Measurements from ENCODE around the gene INPP4A. TPM values are rescaled to one million over a fixed set of nuclear protein-coding genes. Genes with fewer than 3 reads are reported as not detected.

INPP4A gene
- polyA plus RNA-seq, 1 donor, result 12.5 TPM

DNA sequence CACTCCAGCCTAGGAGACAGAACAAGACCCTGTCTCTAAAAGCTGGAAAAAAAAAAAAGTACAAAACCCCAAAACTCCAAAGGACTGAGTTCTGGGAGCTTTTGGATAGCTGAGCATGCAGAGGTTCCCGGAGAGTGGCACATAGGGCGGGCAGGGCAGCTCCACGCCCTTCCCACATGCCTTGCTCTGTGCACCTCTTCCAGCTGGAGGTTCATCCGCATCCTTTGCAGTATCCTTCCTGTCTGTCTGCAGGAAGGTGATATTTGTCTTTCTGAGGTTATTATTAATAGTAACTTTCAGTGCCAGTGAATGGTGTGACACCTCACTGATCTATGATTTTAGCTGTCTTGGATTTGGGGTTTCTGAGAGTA, 70.2 kb downstream of the INPP4A start:
- no peak for DNase-seq

DNA sequence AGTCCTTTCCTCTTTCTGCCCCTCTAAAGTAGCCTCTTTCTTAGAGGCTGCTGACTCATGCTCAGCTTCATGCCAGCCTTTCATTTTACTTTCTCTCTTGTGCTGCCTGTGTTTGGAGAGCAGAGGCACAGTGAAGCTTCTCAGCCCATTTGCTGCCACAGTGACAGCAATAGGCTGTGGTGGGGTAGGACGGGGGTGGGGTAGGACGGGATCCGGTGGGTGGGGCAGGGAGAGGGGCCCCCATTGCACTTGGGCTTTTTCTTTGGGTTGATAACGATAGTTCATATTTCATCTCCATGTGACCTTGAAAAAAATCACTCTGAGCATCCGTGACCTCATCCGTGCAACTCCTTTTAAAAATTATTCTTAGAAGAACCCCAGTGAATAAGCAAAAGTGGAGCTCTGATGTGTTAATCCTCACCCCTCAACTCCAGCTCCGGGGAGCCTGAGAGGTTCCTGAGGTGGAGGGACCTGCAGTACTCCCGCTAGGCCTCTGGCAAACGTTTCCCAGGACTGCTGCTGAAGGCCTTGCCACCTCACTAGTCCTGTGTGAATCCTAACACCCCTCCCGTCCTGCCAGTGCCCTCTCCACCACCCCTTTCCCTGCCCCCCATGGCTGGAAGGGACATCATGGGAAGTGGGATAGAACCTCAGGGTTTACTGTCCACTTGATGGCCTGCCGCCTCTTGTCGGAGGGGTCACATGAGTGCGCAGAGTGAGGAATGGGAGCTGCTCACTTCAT, 70.8 kb downstream of the INPP4A start:
- DNase-seq, result no peak

DNA sequence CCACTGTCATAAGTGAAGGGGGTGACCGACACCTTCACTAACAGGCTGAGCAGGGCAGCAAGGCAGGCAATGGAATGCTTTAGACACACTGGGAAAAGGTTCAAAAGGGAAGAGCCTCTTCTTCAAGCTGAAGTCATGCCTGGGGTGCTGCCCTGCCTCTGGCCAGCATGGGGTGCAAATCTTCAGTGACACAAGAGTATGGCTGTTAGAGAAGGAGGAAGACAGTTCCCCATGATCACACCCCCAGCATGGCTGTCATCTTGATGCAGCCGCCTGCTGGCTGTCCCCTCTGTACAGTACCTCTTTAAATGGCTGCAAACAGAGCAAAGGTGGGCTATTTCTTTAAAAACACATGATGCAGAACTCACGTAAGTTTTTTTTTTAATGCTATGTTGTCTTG, 71.9 kb downstream of the INPP4A start:
- no peak for DNase-seq

DNA sequence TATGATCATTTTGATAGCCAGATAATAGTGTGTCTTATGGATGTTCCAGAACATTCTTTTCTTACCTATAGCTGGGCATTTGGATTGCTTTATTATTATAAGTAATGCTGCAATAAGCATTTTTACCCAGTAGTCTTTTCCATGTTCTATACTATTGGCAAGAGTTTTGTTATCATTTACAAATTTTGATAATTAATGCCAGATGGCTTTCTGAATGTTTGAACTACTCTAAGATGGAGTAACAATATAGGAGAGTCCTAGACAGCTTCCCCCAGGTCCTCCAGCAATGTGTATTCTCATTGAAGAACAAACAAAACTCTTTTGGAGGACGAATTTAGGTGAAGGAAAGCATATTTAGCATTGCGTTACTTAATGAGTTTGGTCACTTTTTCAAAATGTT, 73.0 kb downstream of the INPP4A start:
- DNase-seq, result no peak

DNA sequence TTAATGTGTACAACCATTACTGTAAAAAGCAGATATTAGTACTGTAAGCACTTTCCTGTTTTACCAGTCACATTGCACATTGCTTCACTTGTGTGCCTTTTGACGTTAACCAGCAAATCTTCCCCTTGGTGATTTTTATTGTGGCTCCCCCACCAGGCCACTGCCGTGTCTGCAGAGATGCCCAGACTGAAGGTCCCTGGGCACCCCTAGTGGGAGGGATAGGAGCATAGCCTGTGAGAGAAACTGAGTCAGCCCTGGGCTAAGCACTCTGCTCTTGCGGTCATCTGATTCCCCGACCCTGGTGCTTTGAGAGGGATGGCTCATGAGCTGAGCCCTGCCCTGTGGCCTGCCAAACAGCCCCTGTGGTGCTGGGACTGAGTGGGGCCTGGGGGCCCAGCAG, 73.4 kb downstream of the INPP4A start:
- DNase-seq, result no peak

DNA sequence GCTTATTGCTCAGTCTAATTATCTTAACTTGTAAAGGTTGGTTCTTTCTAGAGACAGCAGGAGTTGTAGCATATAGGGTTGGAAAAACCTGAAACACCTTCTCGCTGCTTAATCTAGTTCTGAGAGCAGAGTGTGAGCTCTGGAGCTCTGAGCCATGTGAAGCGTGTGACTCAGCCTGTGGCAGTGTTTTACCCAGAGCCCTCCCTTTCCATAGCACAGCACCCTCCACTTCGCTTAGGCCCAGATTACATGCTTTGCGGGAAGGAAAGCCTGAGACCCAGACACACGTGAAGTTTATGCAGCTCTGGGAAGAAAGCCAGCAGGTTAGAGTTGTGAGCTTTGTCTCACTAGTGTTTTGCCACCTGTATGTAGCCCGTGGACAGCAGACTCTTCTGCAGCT, 74.5 kb downstream of the INPP4A start:
- no peak for DNase-seq

DNA sequence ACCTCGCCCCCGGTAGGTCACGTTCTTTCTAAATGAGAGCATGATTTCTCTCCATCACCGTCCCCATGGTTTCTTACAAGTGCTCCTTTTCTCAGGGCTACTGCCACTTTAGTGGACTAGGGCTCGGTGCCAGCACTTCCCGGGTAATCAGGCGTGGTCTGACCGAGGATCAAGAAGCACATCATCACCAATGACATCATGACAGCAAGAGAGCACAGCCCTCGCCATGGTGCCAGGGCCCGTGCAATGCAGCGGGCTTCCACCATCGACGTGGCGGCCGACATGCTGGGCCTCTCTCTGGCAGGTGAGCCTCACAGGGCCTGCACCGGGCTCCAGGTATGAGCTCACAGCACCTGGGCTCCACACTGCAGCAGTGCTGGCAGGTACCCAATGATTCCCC, 75.2 kb downstream of the INPP4A start:
- no peak for DNase-seq

DNA sequence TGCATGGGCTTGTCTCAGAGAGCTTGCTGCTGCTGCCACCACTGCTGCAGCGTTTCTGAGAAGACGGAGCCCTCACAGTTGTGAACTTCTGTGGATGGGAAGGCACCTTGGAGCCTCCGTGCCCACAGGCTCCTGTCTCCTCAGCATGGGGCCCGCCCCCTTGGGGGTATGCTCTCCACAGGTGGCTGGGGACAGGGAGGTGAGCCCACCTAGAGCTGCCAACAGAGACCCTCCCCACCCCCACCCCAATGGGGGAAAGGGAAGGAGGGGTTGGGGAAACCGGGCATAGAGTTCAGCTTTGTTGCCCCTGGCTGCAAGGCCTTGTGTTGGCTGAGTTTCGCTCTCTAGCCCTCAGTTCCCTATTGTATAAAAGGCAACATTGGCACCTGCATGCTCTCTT, 76.1 kb downstream of the INPP4A start:
- no peak for DNase-seq

DNA sequence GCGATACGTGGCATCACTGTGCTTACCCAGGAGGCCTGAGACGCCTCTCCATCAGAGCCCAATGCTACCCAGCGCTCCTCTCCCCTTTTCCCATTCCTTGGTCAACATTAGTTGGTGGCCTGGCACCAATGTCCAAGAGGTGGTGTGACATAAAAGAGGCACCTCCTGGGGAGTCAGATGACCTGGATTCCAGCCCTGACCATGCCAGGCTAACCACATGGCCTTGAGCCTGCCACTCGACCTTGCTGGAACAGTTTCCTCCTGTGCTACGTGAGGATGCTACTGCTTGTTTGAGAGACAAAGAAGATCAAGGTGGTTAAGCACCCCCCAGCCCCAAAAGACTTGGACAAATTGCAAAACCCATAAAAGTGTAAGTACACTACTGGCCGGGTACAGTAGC, 76.6 kb downstream of the INPP4A start:
- DNase-seq, result no peak

DNA sequence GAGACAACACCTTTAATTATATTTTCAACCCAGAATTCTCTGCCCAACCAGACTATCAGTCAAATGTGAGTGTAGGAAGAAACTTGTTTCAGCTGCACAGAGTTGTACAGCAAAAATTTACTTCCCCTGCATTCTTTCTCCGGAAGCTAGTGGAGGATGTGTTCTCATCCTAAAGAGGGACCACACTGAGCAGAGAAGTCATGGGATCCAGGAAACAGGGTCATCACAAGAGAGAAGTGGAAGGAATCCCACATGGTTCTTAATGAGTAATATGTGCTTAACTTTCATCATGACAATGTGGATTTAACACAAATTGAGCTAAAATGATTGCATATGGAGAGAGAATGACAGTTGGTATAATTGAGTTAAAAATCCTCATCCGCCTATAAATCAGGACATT, 78.2 kb downstream of the INPP4A start:
- no peak for DNase-seq

DNA sequence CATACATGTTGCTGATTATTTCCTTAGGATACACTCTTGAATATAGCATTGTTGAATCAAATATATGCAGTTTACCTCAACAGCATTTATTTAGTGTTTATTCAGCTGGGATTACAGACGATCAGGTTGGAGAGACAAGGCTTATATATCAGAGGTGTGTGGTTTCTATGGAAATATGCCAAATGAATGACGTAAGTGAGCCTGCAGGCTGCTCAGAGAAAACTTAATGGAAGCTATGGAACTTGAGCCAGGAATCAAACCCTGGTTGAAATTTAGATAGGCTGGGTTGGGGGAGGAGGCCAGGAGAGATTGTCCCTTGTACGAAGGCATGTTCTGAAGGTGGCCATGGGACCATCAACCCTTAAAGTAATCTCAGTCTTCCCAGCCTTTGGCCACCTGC, 79.5 kb downstream of the INPP4A start:
- no peak for DNase-seq

DNA sequence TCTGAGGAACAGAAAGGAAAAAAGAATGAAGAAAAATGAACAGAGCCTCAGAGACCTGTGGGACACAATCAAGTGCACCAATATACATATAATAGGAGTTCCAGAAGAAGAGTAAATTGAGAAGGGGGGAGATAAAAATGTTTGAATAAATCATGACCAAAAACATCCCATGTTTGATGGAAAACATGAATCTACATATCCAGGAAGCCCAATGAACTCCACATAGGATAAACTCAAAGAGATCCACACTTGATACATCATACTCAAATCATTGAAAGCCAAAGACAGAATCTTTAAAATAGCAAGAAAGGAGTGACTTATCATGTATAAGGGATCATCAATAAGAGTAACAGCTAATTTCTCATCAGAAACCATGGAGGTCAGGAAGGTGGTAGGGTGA, 83.7 kb downstream of the INPP4A start:
- DNase-seq, result no peak

DNA sequence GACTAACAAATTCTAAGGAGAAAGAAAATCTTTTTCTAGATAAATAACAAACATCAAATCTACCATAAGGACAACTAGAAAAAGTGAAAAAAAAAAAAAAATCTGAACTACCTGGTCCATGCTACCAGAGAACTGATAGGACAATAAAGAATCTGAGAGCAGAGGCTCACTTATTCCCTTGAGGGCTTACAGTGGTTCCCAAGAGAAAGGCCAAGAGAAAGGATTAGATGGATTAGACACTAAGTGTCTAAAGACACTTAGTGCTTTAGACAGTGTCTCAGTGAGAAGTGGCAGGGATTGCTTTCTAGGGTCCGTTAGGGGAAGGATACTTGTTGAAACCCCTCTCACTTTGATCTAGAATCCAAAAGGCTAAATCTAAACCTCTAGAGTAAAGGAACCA, 85.5 kb downstream of the INPP4A start:
- DNase-seq, result no peak

DNA sequence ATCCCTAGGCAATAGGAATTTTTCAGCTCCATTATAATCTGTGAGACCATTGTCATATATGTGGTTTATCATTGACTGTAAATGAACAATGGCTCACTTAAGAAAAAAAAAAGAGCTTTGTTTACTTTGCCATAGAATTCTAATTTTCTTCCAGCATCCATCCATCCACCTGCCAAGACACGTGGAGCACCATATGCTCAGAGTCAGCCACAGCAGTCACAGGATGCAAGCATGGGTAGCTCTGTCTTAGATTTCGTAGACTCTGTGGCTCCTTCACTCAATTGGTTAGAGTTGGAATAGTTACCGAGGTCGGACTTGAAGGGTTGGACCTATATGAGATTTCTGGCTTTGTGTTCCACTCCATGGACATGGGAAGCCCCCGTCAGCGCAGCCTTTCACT, 88.1 kb downstream of the INPP4A start:
- no peak for DNase-seq

DNA sequence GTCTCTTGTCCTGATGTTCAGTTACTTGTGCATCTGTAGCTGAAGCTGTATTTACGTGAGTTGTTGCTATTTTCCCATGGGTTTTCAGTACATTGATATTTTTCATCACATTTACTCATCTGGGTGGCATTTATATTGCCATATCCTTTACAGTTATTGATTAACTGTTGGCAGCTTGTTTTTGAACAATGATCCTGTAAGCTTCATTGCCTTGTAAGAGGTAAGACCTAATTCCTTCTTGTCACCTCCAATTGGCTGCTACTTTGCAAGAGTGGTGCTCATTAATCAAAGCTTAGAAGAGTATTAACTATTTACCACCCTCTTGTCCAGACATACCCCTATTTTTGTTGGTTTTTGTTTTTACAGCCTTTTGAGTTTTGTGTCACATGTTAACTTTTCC, 88.9 kb downstream of the INPP4A start:
- DNase-seq, result no peak

DNA sequence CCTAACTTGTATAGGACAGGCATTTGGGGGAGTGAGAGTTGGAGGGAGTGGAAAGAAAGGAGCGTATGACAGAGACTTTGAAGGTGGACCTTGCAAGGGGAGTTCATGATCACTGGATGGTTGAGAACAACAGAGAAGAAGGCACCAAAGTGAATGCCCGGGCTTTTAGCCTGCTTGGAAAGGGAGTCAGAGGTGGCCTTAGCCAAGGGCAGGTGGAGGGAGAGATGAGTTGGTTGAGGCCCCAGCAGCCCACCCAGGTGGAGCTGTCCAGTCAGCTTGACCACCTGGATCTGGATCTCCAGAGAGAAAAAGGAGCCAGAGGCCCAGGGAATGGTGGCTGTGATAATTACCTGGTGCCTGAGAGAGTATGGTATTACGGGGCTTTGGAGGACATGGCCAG, 90.1 kb downstream of the INPP4A start:
- DNase-seq, result no peak

DNA sequence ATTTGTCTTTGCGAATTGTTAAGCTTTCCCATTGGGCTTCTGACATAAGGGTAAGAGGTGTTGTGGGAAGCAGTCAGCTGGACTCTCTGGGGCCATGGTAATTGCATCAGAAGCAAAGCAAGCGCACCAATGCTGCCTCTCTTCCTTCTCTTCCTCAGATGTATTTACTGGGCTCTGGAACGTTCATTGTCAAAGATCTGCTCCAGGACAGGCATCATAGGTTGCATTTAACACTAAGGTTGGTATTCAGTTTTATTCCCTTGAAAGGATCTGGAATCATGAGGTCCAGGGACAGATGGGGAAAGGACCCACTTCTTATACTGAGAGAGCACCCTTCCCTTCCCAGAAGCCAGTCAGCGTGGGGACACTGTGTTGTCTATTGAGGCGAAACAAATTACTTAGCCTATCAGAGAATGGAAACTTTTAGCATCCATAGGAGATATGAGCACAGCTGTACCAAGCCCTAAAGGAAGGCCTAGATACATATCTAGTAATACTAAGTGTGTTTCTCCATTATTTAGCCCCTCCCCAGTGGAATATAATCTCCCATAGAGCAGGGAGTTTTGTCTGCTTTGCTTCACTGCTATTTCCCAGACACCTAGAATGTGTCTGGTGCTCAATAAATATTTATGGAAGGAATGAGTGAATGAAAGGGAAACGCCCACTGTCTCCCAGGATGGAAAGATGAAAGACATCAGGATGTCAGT, 91.5 kb downstream of the INPP4A start:
- DNase-seq, result no peak

DNA sequence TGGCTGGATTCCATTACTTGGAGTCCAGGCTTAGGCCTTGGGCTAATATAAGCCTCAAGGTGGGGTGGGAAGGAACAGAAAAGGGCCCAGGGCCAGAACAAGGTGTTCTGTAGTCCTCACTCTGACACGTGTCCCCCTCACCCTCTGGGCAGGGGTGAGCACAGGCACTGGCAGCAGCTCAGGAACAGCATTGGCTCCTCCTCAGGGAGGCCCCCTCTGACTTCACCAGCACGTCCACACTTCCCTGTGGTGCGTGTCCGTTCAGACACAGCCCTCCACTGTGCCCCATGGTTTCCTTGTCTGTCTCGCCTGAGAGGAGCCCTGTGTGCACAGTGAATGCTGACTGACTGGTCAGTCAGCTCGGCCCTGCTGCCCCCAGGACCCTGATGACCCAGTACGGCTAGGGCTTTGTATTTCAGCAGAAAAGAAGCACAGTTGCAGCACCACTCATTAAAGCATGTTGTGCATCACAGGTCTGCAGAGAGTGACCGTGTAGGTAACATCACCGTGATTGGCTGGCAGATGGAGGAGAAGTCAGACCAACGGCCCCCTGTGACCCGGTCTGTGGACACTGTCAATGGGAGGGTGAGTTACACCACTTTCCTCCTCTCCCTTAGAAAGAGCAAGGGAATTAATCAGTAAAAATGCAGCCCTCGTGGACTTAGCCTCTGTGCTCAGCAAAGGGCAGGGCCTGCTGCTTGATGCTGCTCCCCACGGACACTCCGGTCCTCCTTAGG, 92.9 kb downstream of the INPP4A start:
- DNase-seq, result no peak

DNA sequence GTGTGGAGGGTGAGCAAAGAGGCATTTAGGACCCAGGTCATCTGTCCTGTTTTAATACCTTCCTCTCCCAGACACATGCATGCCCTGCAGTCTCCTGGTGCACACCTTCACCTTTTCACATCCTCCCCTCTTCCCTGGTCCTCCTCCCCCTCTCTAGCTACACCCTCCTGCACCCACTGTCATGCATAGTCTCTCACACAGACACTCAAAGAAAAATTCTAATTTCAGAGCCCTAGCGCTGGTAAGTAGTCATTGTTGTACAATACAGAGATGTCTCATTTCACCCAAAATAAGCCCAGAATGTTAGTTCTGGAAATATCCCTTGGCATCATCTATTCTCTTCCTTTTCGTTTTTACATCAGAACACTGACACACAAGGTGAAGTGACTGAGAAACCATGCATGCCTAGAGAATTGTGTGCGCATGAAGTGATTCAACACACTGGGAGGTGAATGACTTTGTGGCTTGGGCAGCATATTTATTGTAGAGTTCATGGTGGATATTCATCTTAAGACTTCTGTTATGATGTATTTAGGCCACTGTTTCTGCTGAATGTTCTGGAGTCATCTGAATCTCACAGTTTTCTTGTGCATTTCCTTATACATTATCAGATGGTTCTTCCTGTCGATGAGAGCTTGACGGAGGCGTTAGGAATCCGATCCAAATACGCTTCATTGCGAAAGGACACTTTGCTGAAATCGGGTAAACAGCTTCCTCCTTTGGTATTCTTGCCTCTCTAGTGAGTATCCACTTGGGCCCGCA, 93.8 kb downstream of the INPP4A start:
- DNase-seq, result no peak

DNA sequence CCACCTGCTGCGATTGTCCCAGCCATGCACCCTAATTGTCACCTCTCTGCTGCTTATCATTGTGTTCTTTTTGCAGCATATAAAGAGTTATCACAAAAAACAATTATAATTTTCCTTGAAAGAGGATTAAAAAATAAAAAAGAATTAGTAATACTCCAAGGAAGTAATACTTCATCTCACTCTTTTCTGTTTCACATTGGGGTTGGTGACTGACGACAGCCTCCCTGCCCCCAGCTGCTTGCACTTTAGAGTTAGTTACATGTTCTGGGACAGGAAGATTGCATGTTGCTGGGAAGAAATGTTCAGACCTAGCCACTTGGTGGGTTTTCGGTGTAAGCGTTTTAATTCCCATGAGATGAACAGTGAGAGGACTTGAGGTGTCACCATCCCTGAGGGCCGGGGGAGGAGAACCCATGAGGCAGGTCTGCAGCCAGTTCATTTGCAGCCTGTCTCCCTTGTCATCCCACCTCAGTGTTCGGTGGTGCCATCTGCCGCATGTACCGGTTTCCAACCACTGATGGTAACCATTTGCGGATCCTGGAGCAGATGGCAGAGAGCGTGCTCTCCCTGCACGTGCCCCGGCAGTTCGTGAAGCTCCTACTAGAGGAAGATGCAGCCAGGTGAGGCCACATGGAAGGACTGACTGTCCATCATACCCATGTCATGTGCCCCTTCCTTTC, 94.5 kb downstream of the INPP4A start:
- DNase-seq, result no peak

DNA sequence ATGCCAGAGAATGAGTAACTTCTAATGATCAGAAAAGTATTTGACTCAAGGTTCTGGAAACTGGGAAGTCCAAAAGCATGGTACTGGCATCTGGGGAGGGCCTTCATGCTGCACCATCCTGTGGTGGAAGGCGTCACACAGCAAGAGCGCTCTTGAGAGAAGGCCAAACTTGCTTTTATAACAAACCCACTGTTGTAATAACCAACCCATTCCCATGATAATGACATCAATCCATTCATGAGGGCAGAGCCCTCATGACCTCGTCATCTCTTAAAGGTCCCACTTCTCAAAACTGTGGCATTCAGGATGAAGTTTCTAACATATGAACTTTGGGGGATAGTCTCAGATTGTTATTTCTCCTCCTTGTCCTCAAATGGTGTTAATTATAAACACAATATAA, 95.9 kb downstream of the INPP4A start:
- no peak for DNase-seq

DNA sequence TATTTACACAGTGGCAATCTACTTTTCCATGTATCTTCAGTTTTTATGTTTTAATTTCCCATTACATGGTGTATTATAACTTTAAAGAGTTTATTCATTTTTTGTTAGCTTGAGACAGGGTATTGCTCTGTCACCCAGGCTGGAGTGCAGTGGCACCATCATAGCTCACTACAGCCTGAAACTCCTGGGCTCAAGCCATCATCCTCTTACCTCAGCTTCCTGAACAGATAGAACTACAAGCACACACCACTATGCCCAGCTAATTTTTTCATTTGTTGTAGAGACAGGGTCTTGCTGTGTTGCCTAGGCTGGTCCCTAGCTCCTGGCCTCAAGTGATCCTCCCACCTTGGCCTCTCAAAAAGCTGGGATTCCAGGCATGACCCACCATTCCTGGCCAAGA, 96.8 kb downstream of the INPP4A start:
- DNase-seq, result no peak

DNA sequence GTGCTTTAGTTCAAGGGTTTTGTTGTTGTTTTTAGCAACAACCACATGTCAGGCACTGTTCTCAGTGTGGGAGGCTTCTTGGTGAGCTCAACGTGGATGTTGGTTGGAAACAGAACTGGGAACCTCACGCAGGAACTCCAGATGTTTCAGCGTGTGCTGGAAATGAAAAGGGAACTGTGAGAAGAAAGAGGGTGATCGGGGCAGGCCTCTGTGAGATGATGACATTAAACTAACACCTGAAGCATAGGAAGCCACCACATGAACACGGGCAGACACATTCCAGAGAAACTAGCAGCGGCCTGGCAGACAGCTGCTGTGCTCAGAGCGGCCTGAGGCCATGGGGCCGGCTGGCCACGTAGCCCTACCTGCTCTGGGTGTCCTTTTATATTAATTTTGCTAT, 97.2 kb downstream of the INPP4A start:
- no peak for DNase-seq
